Mucosa of stomach (tissue), 1 donor: ENCODE data around the gene LMAN2.

Experiments used
- H3K27me3 ChIP-seq: one replicate; pipeline ENCODE4 v1.7.0; 2013; ENCODE audit warnings: mild to moderate bottlenecking, low read length; ENCODE audit not compliant: control insufficient read depth, insufficient read depth
- H3K36me3 ChIP-seq: one replicate; pipeline ENCODE4 v1.7.0; 2013; ENCODE audit warnings: low read length; ENCODE audit not compliant: control insufficient read depth, insufficient read depth
- H3K4me1 ChIP-seq: one replicate; pipeline ENCODE4 v1.7.0; 2013; ENCODE audit warnings: mild to moderate bottlenecking, low read length; ENCODE audit not compliant: control insufficient read depth, insufficient read depth
- H3K4me3 ChIP-seq: one replicate; pipeline ENCODE4 v1.7.0; 2013; ENCODE audit warnings: low read length
- H3K9ac ChIP-seq: one replicate; pipeline ENCODE4 v1.7.0; 2013; ENCODE audit warnings: mild to moderate bottlenecking, low read length, moderate library complexity
- H3K9me3 ChIP-seq: one replicate; pipeline ENCODE4 v1.7.0; 2013; ENCODE audit warnings: mild to moderate bottlenecking, low read length, moderate library complexity; ENCODE audit not compliant: control insufficient read depth
- donor health status: Pancreatic carcinoma.

LMAN2 gene

DNA sequence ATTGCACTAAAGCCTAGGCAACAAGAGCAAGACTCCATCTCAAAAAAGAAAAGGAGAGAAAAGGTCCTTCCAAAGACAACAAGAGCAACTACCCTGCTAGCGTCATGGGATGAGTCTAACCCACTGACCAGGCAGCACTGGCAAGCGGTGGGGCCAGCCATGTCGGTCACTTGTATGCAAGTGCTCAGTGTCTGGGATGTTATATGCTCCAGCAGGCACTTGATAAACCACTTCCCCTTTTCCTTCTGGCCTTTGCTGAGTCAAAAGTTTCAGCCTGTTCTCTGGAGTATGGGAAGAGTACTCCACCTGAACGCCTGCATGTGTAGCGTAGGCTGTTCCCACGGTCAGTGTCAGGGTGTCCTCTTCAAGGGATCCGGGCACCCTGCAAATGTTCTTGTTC lies 30.6 kb downstream of the LMAN2 start:
- H3K9ac ChIP-seq = no peak overlapping the region
- peaks cover 7% of the 10 kb centered on the region for H3K4me1 ChIP-seq
- no peaks in the 10 kb centered on the region for H3K9me3 ChIP-seq
- H3K27me3 ChIP-seq = no peaks in the 10 kb centered on the region
- no peak overlapping the region for H3K4me3 ChIP-seq
- no peaks in the 10 kb centered on the region for H3K36me3 ChIP-seq

DNA sequence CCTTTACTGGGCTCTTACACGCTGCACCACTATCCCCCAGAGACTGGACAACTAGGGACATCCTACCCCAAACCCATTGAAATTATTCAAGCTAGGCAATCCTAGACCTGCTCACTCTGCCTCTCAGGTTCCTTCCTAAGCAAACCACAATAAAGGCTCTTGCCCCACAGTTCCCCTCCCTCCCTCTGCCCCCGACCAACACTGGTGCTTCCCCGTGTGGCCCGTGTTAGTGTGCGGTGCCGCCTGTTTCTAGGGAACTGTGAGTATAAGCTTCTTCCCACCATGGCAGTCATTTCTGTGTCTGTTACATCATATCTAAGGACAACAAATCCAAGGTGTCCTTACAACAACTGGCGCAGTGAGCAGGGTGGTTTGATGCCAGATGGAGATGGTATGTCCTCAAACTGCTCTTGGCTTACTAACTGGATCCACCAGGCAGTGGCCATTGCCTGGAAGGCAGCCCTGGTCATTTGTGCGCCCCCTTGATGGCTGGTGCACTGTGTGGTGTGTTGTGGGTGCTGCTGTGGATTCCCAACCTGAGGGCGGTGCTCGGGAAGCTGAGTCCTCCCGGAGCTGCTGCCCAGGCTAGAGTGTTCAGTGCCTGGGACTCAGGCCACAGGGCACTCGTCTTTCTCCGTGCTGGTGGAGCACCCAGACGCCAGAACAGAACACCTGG lies 31.4 kb downstream of the LMAN2 start:
- no peaks in the 10 kb centered on the region for H3K9me3 ChIP-seq
- H3K36me3 ChIP-seq = no peaks in the 10 kb centered on the region
- H3K4me1 ChIP-seq = no peaks in the 10 kb centered on the region
- no peak overlapping the region for H3K4me3 ChIP-seq
- H3K27me3 ChIP-seq = no peaks in the 10 kb centered on the region
- H3K9ac ChIP-seq = no peak overlapping the region

DNA sequence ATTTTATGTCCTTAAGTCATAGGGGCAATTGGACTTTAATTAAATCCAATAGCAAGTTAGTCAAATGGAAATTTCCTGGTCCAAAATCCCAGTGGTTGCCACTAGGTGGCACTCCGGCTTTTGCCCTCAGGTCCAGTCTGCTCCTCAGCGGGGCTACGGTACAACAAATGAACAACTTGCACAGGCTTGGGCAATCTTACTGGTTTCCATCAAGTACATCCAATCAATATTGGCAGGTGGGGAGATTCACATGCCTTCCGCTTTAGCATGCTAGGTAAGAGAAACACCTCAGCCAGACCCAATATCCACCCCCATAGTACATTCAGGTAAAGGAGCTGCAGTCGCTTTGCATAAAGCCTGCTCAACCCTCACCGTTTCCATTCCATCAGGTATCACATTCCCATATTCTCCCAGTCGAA lies 33.5 kb downstream of the LMAN2 start:
- H3K9me3 ChIP-seq = no peaks in the 10 kb centered on the region
- no peak overlapping the region for H3K9ac ChIP-seq
- H3K36me3 ChIP-seq = no peaks in the 10 kb centered on the region
- peaks cover under 1% of the 10 kb centered on the region for H3K4me1 ChIP-seq
- H3K27me3 ChIP-seq = no peaks in the 10 kb centered on the region
- H3K4me3 ChIP-seq = no peak overlapping the region

DNA sequence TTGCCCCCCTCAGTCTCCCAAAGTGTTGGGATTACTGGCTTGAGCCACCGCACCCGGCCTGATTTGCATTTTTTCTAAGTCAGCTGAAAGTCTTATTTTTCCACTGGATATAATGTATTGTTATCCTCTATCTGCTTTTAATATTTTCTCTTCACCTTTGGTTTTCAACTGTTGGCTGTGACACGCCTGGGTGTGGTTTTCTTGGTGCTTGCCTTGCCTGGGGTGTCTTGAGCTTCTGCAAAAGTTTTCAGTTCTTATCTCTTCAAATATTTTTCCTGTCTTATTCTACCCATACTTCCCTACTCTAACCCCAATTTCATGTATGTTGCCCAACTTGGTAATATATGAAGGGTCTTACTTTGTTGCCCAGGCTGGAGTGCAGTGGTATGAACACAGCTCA lies 35.5 kb downstream of the LMAN2 start:
- Histone ChIP-seq H3K36me3 (no peaks in the 10 kb centered on the region), H3K9ac (no peak overlapping the region), H3K27me3 (no peaks in the 10 kb centered on the region), H3K4me3 (no peak overlapping the region), H3K4me1 (peaks cover 8% of the 10 kb centered on the region), H3K9me3 (no peaks in the 10 kb centered on the region)

DNA sequence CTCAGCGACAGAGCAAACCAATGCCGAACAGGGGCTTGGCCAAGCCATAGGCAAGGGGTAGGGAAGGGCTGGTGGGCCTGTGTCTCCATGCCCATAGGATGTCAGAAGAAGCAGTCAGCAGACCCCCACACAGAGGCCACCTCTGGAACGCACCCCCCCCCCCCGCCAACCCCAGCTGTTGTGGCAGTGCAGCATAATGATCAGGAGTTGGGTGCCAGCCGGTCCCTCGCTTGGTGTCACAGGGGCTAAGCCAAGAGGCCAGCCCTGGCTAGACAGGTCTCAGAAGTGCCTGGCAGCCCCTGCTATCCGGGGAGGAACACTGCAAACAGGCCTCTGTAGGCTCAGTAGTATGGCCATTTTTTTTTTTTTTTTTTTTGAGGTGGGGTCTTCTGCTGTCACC lies 36.1 kb downstream of the LMAN2 start:
- no peaks in the 10 kb centered on the region for H3K36me3 ChIP-seq
- no peak overlapping the region for H3K9ac ChIP-seq
- H3K4me1 ChIP-seq = peaks cover 13% of the 10 kb centered on the region
- no peaks in the 10 kb centered on the region for H3K9me3 ChIP-seq
- H3K4me3 ChIP-seq = no peak overlapping the region
- H3K27me3 ChIP-seq = no peaks in the 10 kb centered on the region

DNA sequence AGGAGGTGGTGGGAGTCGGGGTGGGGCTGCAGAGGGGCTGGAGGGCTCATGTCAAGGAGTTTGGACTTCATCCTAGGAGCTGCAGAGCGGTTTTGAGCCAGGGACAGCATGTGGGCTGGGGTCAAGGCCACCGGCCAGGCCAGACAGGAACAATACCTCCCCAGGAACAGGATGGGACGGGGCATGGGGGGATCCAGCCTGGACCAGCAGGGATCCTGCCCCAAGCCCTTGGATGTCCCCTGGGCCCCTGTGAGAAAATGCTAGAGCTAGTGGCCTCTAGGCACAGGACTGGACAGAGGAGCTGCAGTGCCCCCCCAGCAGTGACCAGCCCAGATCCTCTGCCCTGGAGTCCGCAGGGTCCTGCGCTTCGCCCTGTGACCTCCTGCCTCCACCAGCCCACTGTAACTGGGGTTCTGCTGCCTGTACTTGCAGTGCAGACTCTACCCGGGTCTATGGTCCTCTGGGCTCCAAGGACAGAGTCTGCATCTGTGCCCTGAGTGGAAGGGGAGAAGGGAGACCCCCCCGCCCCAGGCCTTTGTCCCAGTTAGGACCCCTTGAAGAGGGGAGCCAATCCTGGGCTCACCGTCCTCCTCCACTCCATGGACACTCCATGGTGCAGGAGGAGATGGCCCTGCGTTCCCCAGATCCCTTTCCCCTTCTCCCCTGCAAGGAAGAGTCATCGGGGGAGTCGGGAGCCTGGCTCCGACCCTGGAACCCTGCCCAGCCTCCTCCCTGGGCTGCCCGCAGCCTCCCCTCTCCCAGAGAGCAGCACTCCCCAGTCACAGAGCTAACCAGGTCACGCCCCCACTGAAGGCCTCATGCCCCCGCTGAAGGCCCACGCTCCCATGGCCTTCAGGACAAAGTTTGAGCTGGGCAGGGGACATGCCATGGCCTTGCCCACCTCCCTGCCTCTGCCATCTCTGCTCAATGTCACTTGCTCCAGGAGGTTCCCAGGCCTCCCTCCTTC lies 36.8 kb downstream of the LMAN2 start:
- peaks cover 19% of the 10 kb centered on the region for H3K4me1 ChIP-seq
- H3K36me3 ChIP-seq = no peaks in the 10 kb centered on the region
- no peak overlapping the region for H3K9ac ChIP-seq
- H3K4me3 ChIP-seq = no peak overlapping the region
- no peaks in the 10 kb centered on the region for H3K9me3 ChIP-seq
- no peaks in the 10 kb centered on the region for H3K27me3 ChIP-seq

DNA sequence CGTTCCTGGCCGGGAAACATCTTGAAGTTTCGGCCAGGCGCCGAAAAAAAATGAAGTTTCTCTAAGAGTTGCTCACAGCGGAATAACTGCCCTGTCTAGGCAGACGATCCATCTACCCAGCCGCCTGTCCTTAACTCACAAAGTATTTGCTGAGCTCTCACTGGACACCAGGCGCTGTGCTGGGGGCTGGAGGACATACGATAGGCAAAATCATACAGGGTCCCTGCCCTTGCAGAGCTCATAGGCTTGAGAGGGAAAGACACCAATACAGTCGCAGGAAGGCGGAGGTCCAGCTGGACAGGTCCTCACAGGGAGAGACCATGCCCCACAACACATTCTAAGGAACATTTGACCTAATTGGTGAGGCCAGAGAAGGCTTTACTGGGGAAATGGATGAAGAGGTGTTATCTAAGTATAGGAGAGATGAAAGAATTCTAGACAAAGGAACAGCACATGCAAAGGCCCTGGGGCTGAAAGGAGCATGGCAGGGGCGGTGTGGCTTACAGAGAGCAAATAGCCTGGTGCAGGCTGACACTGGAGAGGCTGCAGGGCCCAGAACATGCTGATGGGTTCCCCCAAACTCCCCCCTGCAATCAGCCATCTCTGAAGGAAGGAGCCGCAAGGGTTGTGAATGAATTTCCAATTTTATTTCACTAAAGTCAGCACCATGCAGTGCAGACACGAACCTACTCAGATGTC lies 37.8 kb downstream of the LMAN2 start:
- Histone ChIP-seq H3K36me3 (no peaks in the 10 kb centered on the region), H3K4me1 (peaks cover 19% of the 10 kb centered on the region), H3K27me3 (no peaks in the 10 kb centered on the region), H3K9me3 (no peaks in the 10 kb centered on the region), H3K4me3 (no peak overlapping the region), H3K9ac (no peak overlapping the region)

DNA sequence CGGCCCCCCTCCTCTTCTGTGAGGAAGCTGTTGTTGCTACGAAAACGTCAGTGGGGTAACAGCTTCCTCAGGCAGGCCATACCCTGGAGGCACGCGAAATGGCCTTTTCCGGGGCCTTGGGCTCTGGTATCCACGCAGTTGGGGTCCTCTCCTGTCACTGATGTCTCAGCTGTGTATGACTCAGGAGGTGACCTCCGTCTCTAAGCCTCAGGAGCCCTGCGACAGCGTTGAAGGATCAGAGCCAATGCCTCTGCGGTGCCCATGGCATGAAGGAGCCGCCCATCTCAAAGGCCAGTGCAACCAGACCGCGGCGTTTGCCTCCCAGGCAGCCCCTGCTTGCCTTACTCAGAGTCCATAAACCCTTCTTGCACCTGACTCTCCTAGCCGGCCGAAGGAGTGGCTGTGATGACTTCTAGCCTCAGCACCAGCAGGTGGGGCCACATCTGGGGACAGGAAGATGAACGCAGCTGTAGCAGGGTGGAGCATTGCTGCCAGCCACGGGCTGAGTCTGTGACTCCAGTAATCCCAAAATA lies 38.8 kb downstream of the LMAN2 start:
- Histone ChIP-seq H3K9ac (peak overlapping the region; percentile 41), H3K4me3 (no peak overlapping the region), H3K27me3 (no peaks in the 10 kb centered on the region), H3K4me1 (peaks cover 19% of the 10 kb centered on the region), H3K36me3 (no peaks in the 10 kb centered on the region), H3K9me3 (no peaks in the 10 kb centered on the region)

DNA sequence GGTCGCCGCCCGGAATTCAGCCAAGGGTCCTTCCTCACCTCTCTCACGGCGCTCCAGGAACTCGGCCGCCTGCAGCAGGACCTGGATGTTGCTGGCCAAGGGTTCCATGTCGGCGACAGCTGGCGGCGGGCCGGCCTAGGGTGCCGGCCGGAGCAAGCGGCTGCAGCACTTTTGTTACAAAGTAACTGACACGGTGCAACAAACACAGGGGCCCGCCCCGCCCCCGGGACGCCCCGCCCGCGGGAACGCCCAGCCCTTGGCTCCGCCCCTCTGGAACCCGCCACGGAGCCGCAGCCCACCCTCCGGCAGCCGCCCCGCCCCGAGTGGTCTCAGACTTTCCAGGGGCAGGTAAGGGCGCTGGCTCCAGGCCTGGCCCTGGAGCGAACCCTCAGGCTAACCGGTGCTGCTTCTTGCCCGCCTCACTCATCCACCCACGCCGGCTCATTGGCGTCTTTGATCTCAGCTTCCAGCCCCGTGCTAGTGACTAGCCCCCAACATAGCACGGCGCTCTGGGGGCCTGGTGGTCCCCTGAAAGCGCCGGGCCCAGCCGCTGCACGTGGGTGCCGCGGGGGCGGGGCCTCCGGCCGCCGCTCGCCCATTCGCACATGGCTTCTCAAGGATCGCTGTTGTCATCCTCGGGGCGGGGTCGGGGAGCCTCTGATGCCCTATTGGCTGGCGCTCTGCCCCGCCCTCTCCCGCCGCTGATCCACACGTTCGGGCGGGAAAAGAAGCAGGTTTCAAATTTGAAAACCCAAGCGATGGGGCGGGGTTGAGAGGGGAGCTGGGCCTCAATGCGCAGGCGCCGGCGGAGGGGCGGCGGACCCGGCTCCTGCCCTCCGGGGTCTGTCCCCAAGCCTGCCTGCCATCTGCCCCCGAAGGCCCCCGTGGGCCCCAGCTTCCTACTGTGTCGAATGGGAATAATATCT lies 39.5 kb downstream of the LMAN2 start, which contains the start of gene MXD3:
Gene MXD3 (minus strand): TSS at position 176 of the 926 bp plus-strand sequence. CDS start 68 bp downstream, at position 108.
- no peaks in the 10 kb centered on the region for H3K9me3 ChIP-seq
- no peaks in the 10 kb centered on the region for H3K36me3 ChIP-seq
- peak within 1 kb of the TSS; percentile 43 for H3K9ac ChIP-seq
- peak within 1 kb of the TSS; percentile 41 for H3K4me3 ChIP-seq
- H3K4me1 ChIP-seq = peaks cover 19% of the 10 kb centered on the region
- H3K27me3 ChIP-seq = no peaks in the 10 kb centered on the region

DNA sequence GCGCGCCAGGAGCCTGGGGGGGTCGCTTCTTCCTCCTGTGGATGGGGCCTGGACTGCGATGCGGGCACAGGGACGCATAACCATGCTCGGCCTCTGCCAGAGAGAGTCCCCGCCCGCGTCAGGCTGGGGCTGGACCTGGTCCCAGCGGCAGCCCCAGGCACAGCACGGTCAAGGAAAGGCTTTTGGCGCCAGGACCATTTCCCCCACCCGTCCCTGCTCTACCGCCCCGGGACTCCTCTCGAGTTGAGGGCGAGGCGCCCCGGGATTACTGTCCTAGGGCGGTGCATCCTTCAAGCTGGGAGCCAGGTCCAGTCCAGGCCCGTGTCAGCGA lies 40.1 kb downstream of the LMAN2 start:
- Histone ChIP-seq H3K4me1 (peaks cover 19% of the 10 kb centered on the region), H3K9me3 (no peaks in the 10 kb centered on the region), H3K27me3 (no peaks in the 10 kb centered on the region), H3K4me3 (no peak overlapping the region), H3K36me3 (no peaks in the 10 kb centered on the region), H3K9ac (peak overlapping the region; percentile 43)

DNA sequence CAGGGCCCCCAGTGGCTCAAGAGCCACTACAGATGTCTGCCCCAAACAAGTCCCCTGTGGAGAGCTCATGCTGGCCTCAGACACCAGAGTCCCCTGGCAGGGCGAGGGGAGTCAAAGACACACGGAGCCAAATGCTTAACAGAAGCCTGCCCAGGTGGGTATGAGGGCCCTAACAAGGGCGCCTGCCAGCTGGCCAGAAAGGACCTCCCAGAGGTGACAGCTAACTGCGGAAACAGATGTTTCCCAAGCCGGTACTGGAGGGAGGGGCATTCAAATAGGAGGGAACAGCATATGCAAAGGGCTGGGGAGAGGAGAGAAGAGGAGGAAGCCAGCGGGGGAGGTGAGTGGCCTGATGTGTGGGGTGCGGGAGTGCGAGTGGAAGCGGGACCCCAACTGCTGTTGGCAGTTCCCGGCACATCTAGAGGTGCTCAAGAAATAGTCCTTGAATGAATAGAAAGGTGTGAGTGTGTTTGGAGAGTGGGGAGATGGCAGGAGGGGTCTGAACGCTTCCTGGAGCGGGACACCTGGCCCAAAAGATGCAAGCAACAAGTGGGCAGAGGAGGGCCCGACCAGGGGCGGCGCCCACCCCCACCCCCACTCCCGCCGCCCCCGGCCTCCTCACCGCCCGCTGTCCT lies 40.6 kb downstream of the LMAN2 start:
- no peaks in the 10 kb centered on the region for H3K36me3 ChIP-seq
- no peaks in the 10 kb centered on the region for H3K27me3 ChIP-seq
- H3K4me3 ChIP-seq = no peak overlapping the region
- H3K9ac ChIP-seq = peak overlapping the region; percentile 28
- H3K9me3 ChIP-seq = no peaks in the 10 kb centered on the region
- H3K4me1 ChIP-seq = peaks cover 19% of the 10 kb centered on the region
